SK-N-MC (cell line): ENCODE results near the gene UBE2E2.

Source experiments
- FOXP2 ChIP-seq: optimal IDR thresholded peaks from 2 replicates; pipeline ENCODE3; 2011; ENCODE audit warnings: mild to moderate bottlenecking, moderate library complexity; ENCODE audit not compliant: insufficient read depth; ENCODE audit errors: extremely low read length, control extremely low read depth
- POLR2AphosphoS5 ChIP-seq: IDR thresholded peaks from 2 replicates; pipeline ENCODE4 v1.6.1; 2012; ENCODE audit warnings: mild to moderate bottlenecking, low read depth, low read length, borderline replicate concordance

DNA sequence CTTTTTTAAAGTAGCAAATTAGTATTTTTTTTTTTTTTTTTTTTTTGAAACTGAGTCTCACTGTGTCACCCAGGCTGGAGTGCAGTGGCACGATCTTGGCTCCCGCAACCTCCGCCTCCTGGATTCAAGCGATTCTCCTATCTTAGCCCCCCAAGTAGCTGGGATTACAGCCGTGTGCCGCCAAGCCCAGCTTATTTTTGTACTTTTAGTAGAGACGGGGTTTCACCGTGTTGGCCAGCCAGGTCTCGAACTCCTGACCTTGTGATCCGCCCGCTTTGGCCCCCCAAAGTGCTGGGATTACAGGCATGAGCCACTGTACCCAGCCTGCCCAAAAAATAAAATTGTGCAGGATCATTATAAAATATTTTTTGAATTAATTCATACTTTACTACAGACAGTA, 330.5 kb downstream of the UBE2E2 start:
- TF ChIP-seq POLR2AphosphoS5 (no peak), FOXP2 (no peak)
